Eye (tissue), 1 donor: Measurements from ENCODE around the gene C19orf73.
"Not testable (repeated sequence)": the region's sequence is repeated elsewhere in the genome, so short reads cannot be mapped to it uniquely, and the experiment has no call there.

Experiments
- DNase-seq: peaks from one replicate; pipeline ENCODE4 v3.0.0-alpha.2; 2015

The C19orf73 gene

GRCh38 chr19:49148784-49149651, 30.1 kb upstream of the C19orf73 start:
- DNase-seq: peak; percentile 100

- DNase-seq: no peak
Measured at GRCh38 chr19:49148044-49148682, 29.2 kb upstream of the C19orf73 start.

DNA sequence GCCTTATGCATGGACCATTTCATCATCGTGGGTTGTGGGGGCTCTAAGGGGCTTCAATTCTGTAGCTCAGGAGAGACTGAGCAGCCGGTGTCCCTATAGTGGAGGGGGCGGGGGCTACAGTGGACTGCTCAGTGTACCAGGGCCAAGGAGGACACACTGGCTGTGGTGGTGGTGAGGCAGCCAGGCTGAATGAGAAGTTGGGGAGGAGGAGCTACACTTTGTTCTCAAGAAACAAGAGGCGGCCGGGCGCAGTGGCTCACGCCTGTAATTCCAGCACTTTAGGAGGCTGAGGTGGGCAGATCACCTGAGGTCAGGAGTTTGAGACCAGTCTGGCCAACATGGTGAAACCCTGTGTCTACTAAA, 27.4 kb upstream of the C19orf73 start:
- DNase-seq: not testable (repeated sequence)

DNA sequence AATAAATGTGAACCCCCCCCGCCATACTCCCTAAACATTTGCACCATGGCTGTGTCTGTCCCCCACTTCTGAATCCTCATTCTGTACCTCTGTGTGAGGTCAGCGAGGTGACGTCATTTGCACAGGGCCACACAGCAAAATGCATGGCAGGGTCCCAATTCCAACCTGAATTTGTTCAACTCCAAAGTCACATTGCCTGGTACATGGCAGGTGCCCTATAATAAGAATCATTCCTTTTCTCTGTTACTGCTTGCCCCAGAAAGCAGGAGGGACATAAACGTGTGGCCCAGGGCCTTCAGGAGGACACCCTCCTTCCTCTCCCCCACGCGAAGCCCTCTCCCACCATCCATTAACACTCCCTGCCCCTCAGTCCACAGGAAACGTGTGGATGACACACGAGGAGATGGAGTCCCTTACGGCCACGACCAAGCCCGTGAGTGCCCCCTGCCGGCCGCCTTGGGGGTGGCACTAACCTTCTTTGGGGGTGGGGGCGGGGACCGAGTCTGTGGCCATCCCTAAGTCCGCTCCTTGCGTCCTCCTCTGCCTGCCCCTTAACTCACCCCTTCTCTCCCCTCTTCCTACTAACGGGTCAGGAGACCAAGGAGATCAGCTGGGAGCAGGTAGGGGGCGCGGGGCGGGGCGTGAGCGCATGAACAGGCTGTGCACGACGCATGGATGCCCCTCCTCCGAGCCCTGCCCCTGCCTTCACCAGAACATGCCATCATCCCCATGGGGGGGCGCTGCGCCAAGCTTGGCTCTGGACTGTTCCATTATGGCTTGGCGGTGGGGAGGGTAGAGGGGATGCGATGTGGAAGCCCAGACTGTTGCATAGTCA, 26.8 kb upstream of the C19orf73 start:
- DNase-seq: peak; percentile 95

- DNase-seq: peak; percentile 96
Measured at GRCh38 chr19:49142866-49143335, 24.0 kb upstream of the C19orf73 start.

DNA sequence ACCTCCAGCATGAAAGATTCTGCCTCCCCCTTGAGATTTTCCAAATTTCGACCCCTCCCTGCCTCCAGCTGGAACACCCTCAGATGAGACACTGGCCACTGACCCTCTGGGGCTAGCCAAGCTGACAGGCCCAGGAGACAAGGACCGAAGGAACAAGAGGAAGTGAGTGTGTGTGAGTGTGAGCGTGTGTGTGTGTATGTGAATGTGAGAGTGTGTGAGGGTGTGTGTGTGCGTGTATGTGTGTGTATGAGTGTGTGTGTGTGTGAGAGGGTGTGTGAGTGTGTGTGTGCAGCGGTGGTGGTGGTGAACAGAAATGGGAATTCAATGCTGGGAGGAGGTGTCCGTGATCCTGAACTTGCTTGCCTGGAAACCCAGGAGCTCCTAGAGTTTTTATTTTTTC, 22.4 kb upstream of the C19orf73 start:
- no peak for DNase-seq

DNA sequence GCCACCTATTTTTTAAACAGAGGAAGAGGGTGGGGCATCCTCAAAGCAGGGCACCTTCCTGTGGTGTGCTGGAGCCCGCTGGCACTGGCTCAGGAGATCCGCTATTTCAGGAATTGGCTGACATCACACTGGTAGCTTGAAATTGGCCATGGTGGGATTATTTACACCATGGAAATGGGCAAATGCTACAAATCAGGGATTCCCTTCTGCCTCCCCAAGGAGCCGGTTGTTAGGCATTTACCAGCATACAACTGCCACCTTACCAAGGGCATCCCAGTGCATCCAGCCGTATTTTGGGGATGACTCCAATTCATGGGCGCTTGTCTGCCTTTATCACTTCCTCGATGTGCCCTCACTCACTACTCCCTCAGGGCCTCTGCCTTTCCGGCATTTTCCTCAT, 22.0 kb upstream of the C19orf73 start:
- no peak for DNase-seq

DNA sequence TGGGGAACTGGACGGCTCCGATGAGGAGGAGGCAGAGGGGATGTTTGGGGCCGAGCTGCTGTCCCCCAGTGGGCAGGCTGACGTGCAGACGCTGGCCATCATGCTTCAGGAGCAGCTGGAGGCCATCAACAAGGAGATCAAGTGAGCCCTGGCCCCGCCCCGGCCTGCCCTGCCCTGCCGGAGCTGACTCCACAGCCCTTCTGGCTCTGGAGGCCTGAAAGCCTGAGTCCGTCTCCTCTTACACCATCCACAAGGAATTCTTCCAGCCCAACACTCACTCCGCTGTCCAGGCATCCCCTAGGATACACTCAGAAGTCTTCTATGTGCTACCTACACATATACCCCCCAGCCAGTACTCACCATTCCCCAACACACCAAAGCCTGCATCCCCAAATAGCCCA, 17.8 kb upstream of the C19orf73 start:
- no peak for DNase-seq

GRCh38 chr19:49135686-49136085, 16.7 kb upstream of the C19orf73 start:
- no peak for DNase-seq

DNA sequence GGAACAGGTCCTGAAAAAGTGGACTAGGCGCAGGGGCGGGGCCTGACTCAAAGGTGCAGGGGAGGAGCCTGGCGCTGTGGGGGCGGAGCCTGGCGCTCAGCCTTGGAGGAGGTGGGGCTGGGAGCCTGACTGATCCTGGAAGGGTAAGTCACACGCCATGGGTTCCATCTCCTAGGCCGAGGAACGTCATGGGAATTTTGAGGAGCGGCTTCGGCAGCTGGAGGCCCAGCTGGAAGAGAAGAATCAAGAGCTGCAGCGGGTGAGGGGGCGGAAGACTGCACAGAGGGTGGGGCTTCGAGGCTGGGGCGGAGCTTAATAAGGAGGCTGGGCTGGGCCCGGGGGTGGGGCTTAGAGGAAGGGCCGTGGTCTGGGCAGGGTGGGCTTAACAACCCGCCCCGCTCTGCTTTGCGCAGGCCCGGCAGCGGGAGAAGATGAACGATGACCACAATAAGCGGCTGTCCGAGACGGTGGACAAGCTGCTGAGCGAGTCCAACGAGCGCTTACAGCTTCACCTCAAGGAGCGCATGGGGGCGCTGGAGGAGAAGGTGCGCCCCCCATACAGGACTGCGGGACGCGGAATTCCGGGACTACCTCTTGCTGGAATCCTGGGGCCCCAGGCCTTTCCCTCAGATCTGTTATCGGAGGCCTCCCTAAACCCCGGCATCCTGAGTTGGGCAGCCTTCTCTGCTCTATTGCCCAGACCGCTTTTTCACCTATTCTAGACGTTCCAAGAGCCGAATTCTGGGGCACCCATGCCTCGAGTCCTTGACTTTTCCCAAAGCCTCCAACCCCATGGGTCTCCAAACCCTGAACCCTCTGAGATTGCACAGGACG, 14.9 kb upstream of the C19orf73 start:
- peak; percentile 92 for DNase-seq

- DNase-seq: peak; percentile 51
Measured at GRCh38 chr19:49132974-49133609, 14.1 kb upstream of the C19orf73 start.

- DNase-seq: no peak
Measured at GRCh38 chr19:49130325-49130724, 11.4 kb upstream of the C19orf73 start.

GRCh38 chr19:49129238-49129583, 10.3 kb upstream of the C19orf73 start:
- DNase-seq: no peak

GRCh38 chr19:49128545-49129237, 9.7 kb upstream of the C19orf73 start:
- DNase-seq: no peak

- DNase-seq: peak; percentile 99
Measured at GRCh38 chr19:49127674-49128544, 9.0 kb upstream of the C19orf73 start.

GRCh38 chr19:49127225-49127624, 8.3 kb upstream of the C19orf73 start:
- DNase-seq: not testable (repeated sequence)

DNA sequence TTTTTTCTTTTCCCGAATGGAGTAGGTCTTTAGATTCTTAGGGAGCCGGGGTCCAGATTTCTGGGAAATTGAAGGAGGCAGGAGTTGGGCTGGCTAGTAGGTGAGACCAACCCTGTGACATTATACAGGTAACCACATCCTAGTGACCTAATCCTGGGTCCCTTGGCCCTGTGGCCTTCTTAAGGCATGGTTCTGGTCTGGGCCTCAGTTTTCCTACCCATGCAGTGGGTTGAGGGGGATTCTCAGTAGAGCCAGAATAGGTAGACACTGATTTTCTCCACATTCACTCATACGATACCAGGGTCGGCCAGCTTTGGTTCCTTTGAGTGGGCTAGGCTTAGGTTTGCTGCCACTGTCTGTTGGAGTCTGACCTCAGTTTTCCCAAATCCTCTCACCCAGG, 7.6 kb upstream of the C19orf73 start:
- no peak for DNase-seq

DNA sequence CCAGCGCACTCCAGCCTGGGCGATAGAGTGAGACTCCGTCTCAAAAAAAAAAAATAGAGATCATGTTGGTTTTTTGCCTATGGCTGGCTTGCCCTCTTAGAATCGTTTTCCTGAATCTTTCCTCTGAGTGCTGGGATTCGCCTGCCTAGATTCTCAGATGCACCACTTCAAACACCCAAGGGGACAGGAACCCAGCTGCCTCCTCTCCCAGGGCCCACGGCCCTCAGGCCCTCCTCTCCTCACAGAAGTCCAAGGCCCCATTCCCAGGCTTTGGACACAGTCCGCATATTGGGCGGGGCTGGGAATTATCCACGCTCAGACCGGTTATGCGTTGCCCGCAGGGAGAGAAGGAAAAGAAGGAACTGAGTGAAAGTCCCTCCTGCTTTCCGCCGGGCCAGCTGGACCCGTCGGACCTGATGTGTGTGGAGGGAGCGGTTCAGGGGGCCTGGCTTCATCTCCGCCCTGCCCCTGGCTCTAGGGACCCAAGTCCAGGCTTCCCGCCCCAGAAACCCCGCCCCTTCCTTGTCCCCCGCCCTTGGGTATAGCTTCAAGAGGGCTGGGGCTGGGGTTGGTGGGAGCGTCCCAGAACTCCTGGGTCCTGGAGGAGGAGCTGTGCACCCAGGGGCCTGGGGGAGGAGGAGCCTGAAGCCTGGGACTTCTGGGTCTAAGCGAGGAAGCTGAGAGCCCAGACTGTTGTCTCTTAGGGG, 6.2 kb upstream of the C19orf73 start:
- DNase-seq: peak; percentile 51

- DNase-seq: not testable (repeated sequence)
Measured at GRCh38 chr19:49123285-49123684, 4.3 kb upstream of the C19orf73 start.

GRCh38 chr19:49121841-49122240, 2.9 kb upstream of the C19orf73 start:
- DNase-seq: not testable (repeated sequence)
